Measurements from ENCODE around the gene MBTPS1. TPM values are rescaled to one million over a fixed set of nuclear protein-coding genes. Genes with fewer than 3 reads are reported as not detected.

The MBTPS1 gene
- total RNA-seq, 1 experiment from 2014 or later: 130 TPM

- no peak overlapping the region for H3K4me3 Mint-ChIP-seq (ENCODE audit: low read depth, unreplicated experiment)
- CTCF ChIA-PET: no interaction called here
- no TSS peak for BruUV-seq (replicated peaks)
- H3K36me3 Mint-ChIP-seq (ENCODE audit: insufficient read depth, unreplicated experiment): peaks cover 44% of the 10 kb centered on the region
- intact Hi-C loops (cut with micrococcal nuclease; ENCODE audit: unreplicated experiment): no loop called here
- H3K4me1 Mint-ChIP-seq (ENCODE audit: low read depth, unreplicated experiment): no peaks in the 10 kb centered on the region
- no peak for DNase-seq
- no peaks in the 10 kb centered on the region for H3K9me3 Mint-ChIP-seq (ENCODE audit: low read depth, unreplicated experiment)
- no peak for TF ChIP-seq CTCF (IDR thresholded peaks at IDR 0.05; ENCODE audit: unreplicated experiment)
- no peaks in the 10 kb centered on the region for H3K27me3 Mint-ChIP-seq (ENCODE audit: unreplicated experiment)
- no peak overlapping the region for H3K27ac Mint-ChIP-seq (ENCODE audit: unreplicated experiment)
Observed at GRCh38 chr16:84052071-84052622, 64.6 kb downstream of the MBTPS1 start.

- peaks cover 29% of the 10 kb centered on the region for H3K36me3 Mint-ChIP-seq (ENCODE audit: insufficient read depth, unreplicated experiment)
- H3K27me3 Mint-ChIP-seq (ENCODE audit: unreplicated experiment): no peaks in the 10 kb centered on the region
- CTCF ChIA-PET: no interaction called here
- H3K9me3 Mint-ChIP-seq (ENCODE audit: low read depth, unreplicated experiment): no peaks in the 10 kb centered on the region
- H3K27ac Mint-ChIP-seq (ENCODE audit: unreplicated experiment): no peak overlapping the region
- H3K4me1 Mint-ChIP-seq (ENCODE audit: low read depth, unreplicated experiment): no peaks in the 10 kb centered on the region
- no peak for TF ChIP-seq CTCF (IDR thresholded peaks at IDR 0.05; ENCODE audit: unreplicated experiment)
- no peak overlapping the region for H3K4me3 Mint-ChIP-seq (ENCODE audit: low read depth, unreplicated experiment)
- no peak for DNase-seq
- no TSS peak for BruUV-seq (replicated peaks)
- intact Hi-C loops (cut with micrococcal nuclease; ENCODE audit: unreplicated experiment): no loop called here
Observed at GRCh38 chr16:84050316-84050715, 66.4 kb downstream of the MBTPS1 start.

- Mint-ChIP-seq H3K4me1 (ENCODE audit: low read depth, unreplicated experiment) (no peaks in the 10 kb centered on the region), H3K27me3 (ENCODE audit: unreplicated experiment) (peaks cover 7% of the 10 kb centered on the region), H3K4me3 (ENCODE audit: low read depth, unreplicated experiment) (no peak overlapping the region), H3K9me3 (ENCODE audit: low read depth, unreplicated experiment) (no peaks in the 10 kb centered on the region), H3K36me3 (ENCODE audit: insufficient read depth, unreplicated experiment) (peaks cover 29% of the 10 kb centered on the region), H3K27ac (ENCODE audit: unreplicated experiment) (no peak overlapping the region)
- TF ChIP-seq CTCF (IDR thresholded peaks at IDR 0.05; ENCODE audit: unreplicated experiment): no peak
- CTCF ChIA-PET: no interaction called here
- no TSS peak for BruUV-seq (replicated peaks)
- intact Hi-C loops (cut with micrococcal nuclease; ENCODE audit: unreplicated experiment): loop anchor here (2.0 to 5.0 kb wide), 2 partner anchors 93 to 222 kb away; no protein-coding TSS in a partner anchor
- no peak for DNase-seq
Observed at GRCh38 chr16:84049403-84050060, 67.2 kb downstream of the MBTPS1 start.

GRCh38 chr16:84048871-84049270 lies 67.9 kb downstream of the MBTPS1 start:
- Mint-ChIP-seq H3K27ac (ENCODE audit: unreplicated experiment) (no peak overlapping the region), H3K4me1 (ENCODE audit: low read depth, unreplicated experiment) (peaks cover 5% of the 10 kb centered on the region), H3K4me3 (ENCODE audit: low read depth, unreplicated experiment) (no peak overlapping the region), H3K27me3 (ENCODE audit: unreplicated experiment) (peaks cover 13% of the 10 kb centered on the region), H3K9me3 (ENCODE audit: low read depth, unreplicated experiment) (no peaks in the 10 kb centered on the region), H3K36me3 (ENCODE audit: insufficient read depth, unreplicated experiment) (peaks cover 24% of the 10 kb centered on the region)
- no peak for DNase-seq
- BruUV-seq (replicated peaks): no TSS peak
- TF ChIP-seq CTCF (IDR thresholded peaks at IDR 0.05; ENCODE audit: unreplicated experiment): no peak
- CTCF ChIA-PET: no interaction called here
- intact Hi-C loops (cut with micrococcal nuclease; ENCODE audit: unreplicated experiment): loop anchor here (2.0 to 5.0 kb wide), 2 partner anchors 92 to 222 kb away; no protein-coding TSS in a partner anchor
